M059J (cell line): Measurements from ENCODE around the gene ISCU. TPM values are rescaled to one million over a fixed set of nuclear protein-coding genes. Genes with fewer than 3 reads are reported as not detected.
"Not testable (repeated sequence)": the region's sequence is repeated elsewhere in the genome, so short reads cannot be mapped to it uniquely, and the experiment has no call there.

Experiments
- DNase-seq: peaks from one replicate; pipeline ENCODE4 v3.0.0-alpha.2; 2012; ENCODE audit warnings: low read depth
- total RNA-seq: library from RNA; depleted of rRNA; stranded (reverse); fragments of >200 nt; shearing (Covaris generic); gene quantifications from 2 replicates; pipeline ENCODE4 v1.2.3, GENCODE V29; 2014; rRNA removed

The ISCU gene
- total RNA-seq, 1 experiment from 2014 or later, result 102 TPM

DNA sequence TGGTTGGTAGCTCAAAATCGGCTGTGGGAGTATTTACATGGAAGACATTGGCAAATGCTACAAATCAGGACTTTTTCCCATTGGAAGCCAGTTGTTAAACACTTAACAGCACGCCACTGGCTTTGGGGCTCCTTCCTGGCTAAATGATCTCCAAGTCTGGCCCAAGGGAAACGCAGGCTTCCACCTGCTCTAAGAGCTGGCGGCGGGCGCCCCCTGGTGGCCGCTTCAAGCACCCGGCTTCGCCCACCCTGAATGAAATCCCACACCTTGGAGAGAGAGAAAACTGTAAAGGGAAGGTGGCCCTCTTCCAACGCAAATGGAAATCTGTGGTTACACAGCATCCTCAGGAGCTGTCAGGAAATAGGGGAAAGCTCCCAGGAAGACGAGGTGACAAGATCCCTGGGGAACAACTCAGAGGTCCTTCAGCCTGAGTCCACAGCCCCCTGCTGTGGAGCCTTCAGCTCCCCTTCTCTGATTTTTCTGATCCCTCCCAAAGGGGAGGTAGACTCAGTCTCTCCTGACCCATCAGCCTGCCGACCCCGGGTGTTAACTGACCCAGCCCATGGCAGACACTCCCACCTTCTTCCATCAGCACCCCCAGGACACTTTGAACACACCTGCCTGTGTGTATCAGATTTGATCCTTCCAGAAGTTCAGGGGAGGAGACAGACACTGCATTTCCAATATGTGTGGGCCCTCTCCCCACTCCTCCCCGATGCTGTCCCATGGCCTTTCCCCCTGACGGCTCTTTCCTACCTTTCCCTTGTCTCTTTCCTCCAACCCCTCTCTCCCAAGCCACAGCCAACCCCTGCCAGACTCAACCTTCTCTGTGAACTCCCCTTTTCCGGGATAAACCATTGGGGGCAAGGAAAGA is 55.9 kb downstream of the ISCU start:
- DNase-seq, result peak; percentile 85

DNA sequence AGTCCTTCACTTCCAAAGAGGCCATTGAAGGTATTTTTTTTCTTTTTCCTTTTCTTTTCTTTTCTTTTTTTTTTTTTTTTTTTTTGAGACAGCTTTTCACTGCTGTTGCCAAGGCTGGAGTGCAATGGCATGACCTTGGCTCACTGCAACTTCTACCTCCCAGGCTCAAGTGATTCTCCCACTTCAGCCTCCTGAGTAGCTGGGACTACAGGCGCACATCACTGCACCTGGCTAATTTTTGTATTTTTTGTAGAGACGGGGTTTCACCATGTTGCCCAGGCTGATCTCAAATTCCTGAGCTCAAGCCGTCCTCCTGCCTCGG is 56.5 kb downstream of the ISCU start:
- not testable (repeated sequence) for DNase-seq

Other genes starting within 250 kb of the ISCU start
- 0.05 TPM in 1 of 2 replicates, not detected in the other for gene CMKLR1, start 223.3 kb upstream of the ISCU start, total RNA-seq
- gene FICD, start 47.3 kb upstream of the ISCU start, total RNA-seq, result 9.7 and 12.5 TPM in 2 replicates
- gene SART3, start 1.4 kb upstream of the ISCU start, total RNA-seq, result 38.8 and 39.8 TPM in 2 replicates
- 0.05 TPM in 1 of 2 replicates, not detected in the other for gene TMEM119, start 35.5 kb downstream of the ISCU start, total RNA-seq
- 0.42 and 0.79 TPM in 2 replicates for gene SELPLG, start 71.3 kb downstream of the ISCU start, total RNA-seq
- gene CORO1C, start 168.9 kb downstream of the ISCU start, total RNA-seq, result 118 and 171 TPM in 2 replicates